ENCODE measurements around the gene WDR37. TPM values are rescaled to one million over a fixed set of nuclear protein-coding genes. Genes with fewer than 3 reads are reported as not detected.

WDR37 gene
- total RNA-seq, 2 experiments from 2014 or later, result 30.4 to 34.4 TPM

DNA sequence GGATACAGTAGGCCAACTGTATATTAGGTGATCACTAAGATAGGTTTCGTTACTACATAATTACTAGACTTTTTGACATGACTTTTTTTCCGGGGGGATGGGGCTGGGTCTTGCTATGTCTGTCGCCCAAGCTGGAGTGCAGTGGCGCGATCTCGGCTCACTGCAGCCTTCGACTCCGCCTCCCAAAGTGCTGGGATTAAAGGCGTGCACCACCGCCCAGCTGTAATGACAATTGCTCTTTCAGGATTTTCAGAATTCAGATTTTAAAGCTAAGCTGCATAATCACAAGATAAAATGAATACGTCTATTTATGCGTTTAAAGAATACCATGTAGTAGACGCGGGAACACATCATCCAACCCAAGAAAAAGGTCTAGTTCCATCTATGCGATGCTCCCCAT, 8.2 kb upstream of the WDR37 start:
- ATAC-seq (ENCODE audit: low read depth), result no peak
- H3K4me1 Mint-ChIP-seq, result peaks cover 55% of the 10 kb centered on the region

GRCh38 chr10:1048349-1048731, 7.8 kb upstream of the WDR37 start:
- POLR2A ChIA-PET, result interaction anchor here (0.6 to 2.9 kb wide), 13 partner anchors 9 to 912 kb away, joined by 3 to 17 read pairs (median 5); partner anchors contain the start of genes GTPBP4 and LARP4B
- H3K27ac Mint-ChIP-seq, result peak overlapping the region; percentile 97
- peaks cover 40% of the 10 kb centered on the region for H3K36me3 Mint-ChIP-seq
- H3K4me3 Mint-ChIP-seq, result peak overlapping the region; percentile 95
- no peaks in the 10 kb centered on the region for H3K9me3 Mint-ChIP-seq
- peaks cover 53% of the 10 kb centered on the region for H3K4me1 Mint-ChIP-seq
- DNase-seq (no peak), ATAC-seq (ENCODE audit: low read depth) (peak; percentile 1)
- H3K27me3 Mint-ChIP-seq, result no peaks in the 10 kb centered on the region

More for the DNA sequence above, 8.2 kb upstream of the WDR37 start:
- H3K9me3 Mint-ChIP-seq, result no peaks in the 10 kb centered on the region
- DNase-seq, result no peak
- no peaks in the 10 kb centered on the region for H3K27me3 Mint-ChIP-seq
- peaks cover 41% of the 10 kb centered on the region for H3K36me3 Mint-ChIP-seq
- peak overlapping the region; percentile 97 for H3K27ac Mint-ChIP-seq
- POLR2A ChIA-PET, result interaction anchor here (0.6 to 2.9 kb wide), 6 partner anchors 10 to 122 kb away, joined by 3 to 17 read pairs (median 7); partner anchors contain the start of genes GTPBP4 and LARP4B
- H3K4me3 Mint-ChIP-seq, result peak overlapping the region; percentile 95

- Mint-ChIP-seq H3K27me3 (no peaks in the 10 kb centered on the region), H3K4me3 (peak within 1 kb of the TSS; percentile 95), H3K27ac (peak within 1 kb of the TSS; percentile 97), H3K9me3 (no peaks in the 10 kb centered on the region), H3K4me1 (peaks cover 53% of the 10 kb centered on the region), H3K36me3 (peaks cover 38% of the 10 kb centered on the region)
- peak; percentile 98 for DNase-seq
- POLR2A ChIA-PET, result interaction anchor here (0.9 to 2.9 kb wide), 12 partner anchors 9 to 913 kb away, joined by 3 to 17 read pairs (median 5); partner anchors contain the start of genes GTPBP4 and LARP4B
- peak; percentile 88 for ATAC-seq (ENCODE audit: low read depth)
These were observed 7.3 kb upstream of the WDR37 start, which contains the start of gene IDI1 for GRCh38 chr10:1048732-1049424. TSS of gene IDI1 (minus strand) at chr10:1049119. CDS start at chr10:1049003, 116 bp downstream.

GRCh38 chr10:1049425-1049958, 6.7 kb upstream of the WDR37 start:
- peak overlapping the region; percentile 95 for H3K4me3 Mint-ChIP-seq
- H3K27ac Mint-ChIP-seq, result peak overlapping the region; percentile 97
- ATAC-seq (ENCODE audit: low read depth) (no peak), DNase-seq (no peak)
- H3K4me1 Mint-ChIP-seq, result peaks cover 50% of the 10 kb centered on the region
- peaks cover 36% of the 10 kb centered on the region for H3K36me3 Mint-ChIP-seq
- H3K9me3 Mint-ChIP-seq, result no peaks in the 10 kb centered on the region
- H3K27me3 Mint-ChIP-seq, result no peaks in the 10 kb centered on the region
- POLR2A ChIA-PET, result interaction anchor here (0.9 to 2.9 kb wide), 11 partner anchors 8 to 913 kb away, joined by 3 to 17 read pairs (median 5); partner anchors contain the start of genes GTPBP4 and LARP4B

DNA sequence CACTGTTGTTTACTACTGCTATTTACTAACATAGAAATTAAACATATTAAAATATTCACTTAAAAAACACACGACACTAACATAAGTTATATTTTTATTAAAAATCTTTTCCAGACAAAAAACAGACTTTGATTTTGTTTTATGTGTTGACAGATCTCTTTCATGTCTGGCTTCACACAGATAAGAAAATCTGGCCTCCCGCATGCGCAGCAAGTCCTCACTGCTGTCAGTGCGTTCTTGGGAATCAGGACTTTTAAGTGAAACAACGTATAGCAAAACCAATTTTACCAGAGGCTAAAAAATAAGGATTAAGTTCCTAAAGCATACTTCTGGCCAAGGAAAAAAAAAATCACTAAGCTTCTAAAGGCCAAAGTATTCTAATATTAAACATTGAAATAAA, 6.0 kb upstream of the WDR37 start:
- H3K36me3 Mint-ChIP-seq, result peaks cover 31% of the 10 kb centered on the region

DNA sequence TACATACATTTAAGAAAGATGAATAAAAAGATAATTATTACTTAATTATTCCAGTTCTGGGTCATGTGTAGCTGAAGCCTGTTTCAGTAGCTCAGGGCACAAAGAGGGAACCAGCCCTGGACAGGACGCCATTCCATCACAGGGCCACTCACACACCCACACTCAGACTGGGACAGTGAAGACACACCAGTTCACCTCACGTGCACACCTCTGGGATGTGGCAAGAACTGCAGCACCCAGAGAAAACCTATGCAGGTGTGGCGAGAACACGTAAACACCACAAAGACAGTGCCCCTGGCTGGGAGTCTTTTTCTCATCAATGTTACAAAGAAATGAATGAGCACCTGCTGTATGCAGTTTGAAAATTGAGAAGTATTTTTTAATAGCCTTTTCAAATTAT, 5.6 kb upstream of the WDR37 start:
- H3K9me3 Mint-ChIP-seq, result no peaks in the 10 kb centered on the region
- POLR2A ChIA-PET, result interaction anchor here (2.8 to 2.9 kb wide), 2 partner anchors 63 to 120 kb away, joined by 12 to 17 read pairs; partner anchors contain the start of genes GTPBP4 and LARP4B
- peaks cover 29% of the 10 kb centered on the region for H3K36me3 Mint-ChIP-seq
- H3K4me3 Mint-ChIP-seq, result peak overlapping the region; percentile 95
- H3K27ac Mint-ChIP-seq, result peak overlapping the region; percentile 45
- peaks cover 49% of the 10 kb centered on the region for H3K4me1 Mint-ChIP-seq
- DNase-seq (no peak), ATAC-seq (ENCODE audit: low read depth) (no peak)
- no peaks in the 10 kb centered on the region for H3K27me3 Mint-ChIP-seq

More for the DNA sequence above, 6.0 kb upstream of the WDR37 start:
- POLR2A ChIA-PET, result interaction anchor here (1.5 to 2.9 kb wide), 3 partner anchors 62 to 914 kb away, joined by 3 to 17 read pairs (median 12); partner anchors contain the start of genes GTPBP4 and LARP4B
- H3K4me1 Mint-ChIP-seq, result peaks cover 50% of the 10 kb centered on the region
- peak overlapping the region; percentile 95 for H3K4me3 Mint-ChIP-seq
- ATAC-seq (ENCODE audit: low read depth) (no peak), DNase-seq (no peak)
- no peaks in the 10 kb centered on the region for H3K27me3 Mint-ChIP-seq
- peak overlapping the region; percentile 97 for H3K27ac Mint-ChIP-seq
- no peaks in the 10 kb centered on the region for H3K9me3 Mint-ChIP-seq

- H3K27me3 Mint-ChIP-seq, result no peaks in the 10 kb centered on the region
- H3K4me1 Mint-ChIP-seq, result peaks cover 54% of the 10 kb centered on the region
- POLR2A ChIA-PET, result no interaction called here
- peaks cover 26% of the 10 kb centered on the region for H3K36me3 Mint-ChIP-seq
- H3K9me3 Mint-ChIP-seq, result no peaks in the 10 kb centered on the region
- no peak for DNase-seq
- H3K27ac Mint-ChIP-seq, result no peak overlapping the region
- H3K4me3 Mint-ChIP-seq, result peak overlapping the region; percentile 98
- no peak for ATAC-seq (ENCODE audit: low read depth)
These were observed 1.5 kb upstream of the WDR37 start for GRCh38 chr10:1054684-1055083.

- H3K9me3 Mint-ChIP-seq, result no peaks in the 10 kb centered on the region
- H3K27ac Mint-ChIP-seq, result peak overlapping the region; percentile 95
- H3K36me3 Mint-ChIP-seq, result peaks cover 23% of the 10 kb centered on the region
- H3K4me3 Mint-ChIP-seq, result peak overlapping the region; percentile 96
- ATAC-seq (ENCODE audit: low read depth) (peak; percentile 22), DNase-seq (no peak)
- POLR2A ChIA-PET, result interaction anchor here (1.5 to 2.4 kb wide), 3 partner anchors 9 to 69 kb away, joined by 4 to 9 read pairs (median 4); partner anchors contain the start of genes GTPBP4 and IDI1
- peaks cover 59% of the 10 kb centered on the region for H3K4me1 Mint-ChIP-seq
- no peaks in the 10 kb centered on the region for H3K27me3 Mint-ChIP-seq
These were observed 997 bp downstream of the WDR37 start for GRCh38 chr10:1057106-1057657.

GRCh38 chr10:1058017-1058416, 1.8 kb downstream of the WDR37 start:
- peak overlapping the region; percentile 96 for H3K4me3 Mint-ChIP-seq
- no peaks in the 10 kb centered on the region for H3K9me3 Mint-ChIP-seq
- DNase-seq (no peak), ATAC-seq (ENCODE audit: low read depth) (no peak)
- peaks cover 65% of the 10 kb centered on the region for H3K4me1 Mint-ChIP-seq
- POLR2A ChIA-PET, result interaction anchor here (1.5 to 2.4 kb wide), 2 partner anchors 9 to 70 kb away, joined by 4 to 9 read pairs; partner anchors contain the start of genes GTPBP4 and IDI1
- no peaks in the 10 kb centered on the region for H3K27me3 Mint-ChIP-seq
- peak overlapping the region; percentile 95 for H3K27ac Mint-ChIP-seq
- peaks cover 16% of the 10 kb centered on the region for H3K36me3 Mint-ChIP-seq

- Mint-ChIP-seq H3K27me3 (no peaks in the 10 kb centered on the region), H3K27ac (peak overlapping the region; percentile 32), H3K4me1 (peaks cover 64% of the 10 kb centered on the region), H3K4me3 (no peak overlapping the region), H3K36me3 (peaks cover 19% of the 10 kb centered on the region), H3K9me3 (no peaks in the 10 kb centered on the region)
- POLR2A ChIA-PET, result interaction anchor here (2.6 kb wide), 1 partner anchor 11 kb away, joined by 9 read pairs; the partner anchor contains the start of gene IDI1
- ATAC-seq (ENCODE audit: low read depth) (no peak), DNase-seq (no peak)
These were observed 3.7 kb downstream of the WDR37 start for GRCh38 chr10:1059902-1060301.

DNA sequence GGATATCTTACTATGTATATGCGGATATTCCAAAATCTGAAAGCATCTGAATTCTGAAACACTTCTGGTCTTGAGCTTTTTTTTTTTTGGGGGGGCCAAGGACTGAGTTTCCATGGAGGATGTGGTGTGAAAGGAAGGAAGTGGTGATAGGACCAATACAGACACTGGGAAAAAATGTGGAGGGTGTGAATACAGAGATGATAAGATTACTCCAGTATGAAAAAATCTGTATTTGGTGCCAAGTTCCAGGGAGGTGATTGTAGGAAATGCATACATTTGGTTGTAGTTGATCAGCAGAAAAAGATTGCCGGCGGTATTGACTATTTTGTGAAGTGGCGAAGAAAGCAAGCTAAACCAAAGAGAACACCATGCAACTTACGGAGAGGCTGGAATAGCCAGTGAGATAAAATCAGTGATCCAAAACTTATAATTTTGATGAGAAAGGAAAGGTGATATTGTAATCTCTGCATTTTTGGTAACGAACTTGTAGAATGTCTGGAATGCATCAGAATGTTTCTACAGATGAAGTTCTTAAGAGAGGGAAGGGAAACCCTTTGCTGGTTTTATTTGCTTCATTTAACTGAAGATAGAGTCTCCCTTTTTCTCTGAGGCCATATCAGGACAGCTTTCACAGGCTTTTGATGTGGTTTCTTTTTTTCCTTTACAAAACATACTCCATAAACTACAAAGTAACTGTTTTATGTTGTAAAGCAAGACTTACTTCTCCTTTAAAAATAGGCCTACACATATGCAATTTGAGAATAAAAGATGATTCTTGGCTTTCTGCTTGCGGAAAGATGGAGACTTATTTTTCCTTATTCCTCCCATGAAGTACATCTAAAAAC, 6.0 kb downstream of the WDR37 start:
- Mint-ChIP-seq H3K4me1 (peaks cover 60% of the 10 kb centered on the region), H3K27ac (peak overlapping the region; percentile 75), H3K27me3 (no peaks in the 10 kb centered on the region), H3K9me3 (no peaks in the 10 kb centered on the region), H3K4me3 (peak overlapping the region; percentile 72), H3K36me3 (peaks cover 21% of the 10 kb centered on the region)
- DNase-seq, result no peak
- POLR2A ChIA-PET, result interaction anchor here (1.3 kb wide), 1 partner anchor 13 kb away, joined by 9 read pairs; the partner anchor contains the start of gene IDI1
- ATAC-seq (ENCODE audit: low read depth), result no peak

DNA sequence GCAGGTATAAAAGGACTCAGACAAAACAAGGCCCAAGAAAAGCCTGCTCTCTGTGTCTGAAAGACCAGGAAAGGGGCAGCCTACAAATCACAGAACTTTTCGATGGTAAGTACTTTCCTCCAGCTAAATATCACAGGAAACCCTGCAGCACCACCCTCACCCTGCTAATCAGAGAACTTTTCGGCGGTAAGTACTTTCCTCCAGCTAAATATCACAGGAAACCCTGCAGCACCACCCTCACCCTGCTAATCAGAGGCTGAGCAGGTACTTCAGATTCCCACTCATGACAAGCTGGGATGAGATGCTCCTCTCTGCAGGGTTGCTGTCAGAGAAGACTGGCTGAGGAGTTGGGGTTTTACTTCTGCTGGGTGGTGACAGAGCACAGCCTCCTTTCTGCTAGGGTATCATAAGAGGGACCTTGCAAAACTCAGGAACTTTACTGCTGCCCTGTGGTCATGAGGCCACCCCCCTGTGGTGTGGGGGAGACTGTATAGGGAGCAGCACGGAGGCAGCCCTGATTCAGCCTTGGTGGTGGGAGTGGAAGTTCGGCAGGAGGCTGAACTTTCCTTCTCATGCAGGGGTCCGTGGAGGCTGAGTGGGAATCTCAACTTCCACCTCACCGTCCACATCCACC, 7.2 kb downstream of the WDR37 start:
- DNase-seq (no peak), ATAC-seq (ENCODE audit: low read depth) (peak; percentile 90)
- H3K36me3 Mint-ChIP-seq, result peaks cover 24% of the 10 kb centered on the region
- no peaks in the 10 kb centered on the region for H3K27me3 Mint-ChIP-seq
- peaks cover 54% of the 10 kb centered on the region for H3K4me1 Mint-ChIP-seq
- peak overlapping the region; percentile 75 for H3K27ac Mint-ChIP-seq
- no peaks in the 10 kb centered on the region for H3K9me3 Mint-ChIP-seq
- peak overlapping the region; percentile 72 for H3K4me3 Mint-ChIP-seq
- POLR2A ChIA-PET, result interaction anchor here (0.9 to 1.1 kb wide), 3 partner anchors 15 to 75 kb away, joined by 3 to 5 read pairs (median 5); partner anchors contain the start of genes GTPBP4 and IDI1
